ENCODE results near the gene ACE2.

ACE2 gene

DNA sequence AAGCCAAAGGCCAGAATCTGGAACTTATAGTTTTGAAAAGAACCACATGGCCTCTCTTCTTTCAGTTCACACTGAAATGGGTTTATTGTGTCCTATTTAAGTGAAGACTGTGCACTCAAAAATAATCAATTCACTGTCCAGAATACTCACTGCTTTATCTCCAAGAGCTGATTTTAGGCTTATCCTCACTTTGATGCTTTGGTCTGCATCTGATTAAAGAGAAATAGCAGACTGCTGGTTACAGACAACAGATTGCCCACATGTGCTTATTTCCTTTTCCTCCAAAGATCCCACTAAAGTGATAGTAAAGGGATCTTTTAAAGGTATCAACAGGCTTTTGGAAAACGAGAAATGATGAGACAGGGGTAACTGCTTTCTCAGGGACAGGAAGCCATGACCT, 30.6 kb downstream of the ACE2 start:
- no peak for DNase-seq

DNA sequence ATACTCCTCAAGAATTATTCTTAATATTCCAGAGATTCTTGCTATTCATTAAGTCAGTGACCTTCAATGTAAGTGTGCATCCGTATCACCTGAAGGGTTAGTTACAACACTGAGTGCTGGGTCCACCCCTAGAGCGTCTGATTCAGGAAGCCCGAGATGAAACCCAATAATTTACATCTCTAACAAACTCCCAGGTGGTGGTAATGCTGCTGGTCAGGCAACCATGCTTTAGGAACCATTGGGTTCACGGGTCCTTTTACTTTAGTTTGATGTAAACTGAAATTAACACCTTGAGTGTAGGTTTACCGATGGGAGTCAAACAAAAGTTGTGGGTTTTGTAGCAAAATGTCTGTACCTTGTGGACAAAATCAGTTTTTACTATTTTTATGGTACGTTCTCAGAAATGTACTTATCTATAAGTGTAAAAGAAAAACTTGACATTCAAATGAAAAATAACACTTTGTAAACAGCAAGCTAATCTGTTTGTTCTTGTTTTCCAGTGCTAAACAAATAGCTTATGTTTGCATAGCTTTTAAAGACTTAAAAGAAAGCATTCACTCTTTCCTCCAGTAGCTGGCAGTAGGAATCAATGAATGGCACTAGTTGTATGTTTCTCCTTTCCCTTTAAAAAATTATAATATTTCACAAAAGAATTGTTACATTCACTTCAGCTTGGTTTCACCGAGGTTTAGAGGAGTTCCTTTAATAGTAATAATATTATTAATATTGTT, 32.7 kb downstream of the ACE2 start:
- DNase-seq: no peak

DNA sequence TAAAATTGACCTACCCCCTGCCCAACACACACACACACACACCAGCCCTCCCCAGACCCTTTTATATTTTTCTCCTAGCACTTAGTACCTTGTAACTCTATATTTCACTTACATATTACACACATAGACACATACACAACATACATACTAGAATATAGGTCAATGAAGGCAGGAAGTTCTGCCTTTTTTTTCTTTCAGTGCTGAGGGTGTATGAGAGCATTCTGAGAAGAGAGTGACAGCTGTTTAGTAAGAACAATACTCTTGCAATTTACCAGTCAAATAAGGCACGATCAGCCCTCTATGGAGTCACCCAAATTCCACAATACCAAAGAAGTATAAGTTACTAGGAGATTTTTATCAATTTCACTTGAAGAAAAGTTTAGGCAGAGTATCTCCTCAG, 33.5 kb downstream of the ACE2 start:
- DNase-seq: no peak

DNA sequence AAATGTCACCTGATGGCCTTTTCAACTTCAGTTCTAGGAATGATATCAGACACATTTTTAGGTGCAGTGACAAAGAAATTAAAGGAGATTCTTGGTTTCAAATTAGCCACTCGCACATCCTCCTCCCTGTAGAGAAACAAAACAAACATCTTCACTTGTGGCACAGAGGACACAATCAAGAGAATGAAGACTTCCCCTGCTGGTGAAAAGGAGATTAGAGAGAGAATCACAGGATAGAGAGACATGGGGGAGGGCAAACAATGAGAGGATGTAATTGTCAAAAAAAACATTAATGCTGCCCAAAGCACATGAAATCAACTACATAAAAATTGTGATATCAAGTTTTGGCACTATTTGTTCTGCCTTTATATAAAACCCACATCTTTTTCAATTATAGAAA, 34.5 kb downstream of the ACE2 start:
- no peak for DNase-seq

DNA sequence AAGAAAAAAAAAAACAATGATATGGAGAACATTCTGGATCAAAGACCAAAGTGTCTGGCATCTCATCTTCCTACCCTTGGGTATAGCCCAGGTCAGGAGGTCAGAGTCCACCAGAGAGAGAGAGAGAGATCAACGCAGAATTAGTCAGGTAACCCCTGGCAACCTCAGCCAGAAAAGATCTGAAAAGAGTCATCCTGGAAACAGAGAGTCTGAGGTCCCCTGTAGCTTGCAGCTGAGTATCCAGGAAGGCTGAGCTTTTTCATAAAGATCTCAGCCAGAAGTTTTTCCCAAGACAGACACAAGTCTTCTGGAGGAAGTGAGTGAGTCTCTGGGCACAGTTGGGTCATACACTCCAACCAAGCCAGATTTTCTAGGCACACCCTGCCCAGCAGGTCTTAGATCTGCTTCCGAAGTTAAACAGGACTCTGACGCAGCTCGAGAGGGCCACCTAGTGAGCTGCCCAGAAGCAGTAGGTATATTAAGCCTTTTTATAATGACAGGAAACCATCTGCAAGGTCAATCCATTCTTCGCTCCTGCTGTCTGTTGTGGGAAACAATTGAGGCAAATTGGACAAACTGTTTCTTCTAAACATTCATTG, 35.7 kb downstream of the ACE2 start:
- no peak for DNase-seq

DNA sequence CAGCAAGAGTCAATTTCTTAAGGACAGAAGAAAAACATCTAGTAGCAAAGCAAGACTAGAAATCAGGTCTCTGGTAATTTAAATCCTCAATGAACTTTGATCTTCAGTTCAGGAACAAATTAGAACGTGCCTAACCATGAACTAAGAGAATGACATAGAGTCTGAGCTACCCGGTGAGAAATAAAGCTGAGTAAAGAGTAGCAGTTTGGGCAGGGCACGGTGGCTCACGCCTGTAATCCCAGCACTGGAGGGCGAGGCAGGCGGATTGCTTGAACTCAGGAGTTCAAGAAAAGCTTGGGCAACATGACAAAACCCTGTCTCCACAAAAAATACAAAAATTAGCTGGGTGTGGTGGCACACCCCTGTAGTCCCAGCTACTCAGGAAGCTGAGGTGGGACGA, 37.7 kb downstream of the ACE2 start:
- no peak for DNase-seq

DNA sequence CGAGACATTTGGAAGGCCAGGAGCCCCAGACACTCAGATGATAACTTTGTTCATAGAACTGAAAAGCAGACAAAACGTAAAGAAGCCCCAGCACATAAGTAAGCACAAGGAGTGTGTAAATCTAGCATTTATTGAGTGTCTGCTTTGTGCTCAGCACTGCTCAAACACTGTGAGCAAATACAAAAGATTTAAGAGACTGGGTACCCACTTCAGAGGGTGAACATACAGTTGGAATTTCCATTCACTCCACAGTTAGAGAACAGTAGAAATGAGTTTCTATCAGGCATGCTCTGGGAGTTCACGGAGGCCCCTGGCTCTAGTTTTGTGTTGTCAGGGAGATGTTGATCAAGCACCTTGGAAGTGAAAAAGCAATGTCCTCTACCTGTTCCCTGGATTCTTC, 39.8 kb downstream of the ACE2 start:
- DNase-seq: no peak

DNA sequence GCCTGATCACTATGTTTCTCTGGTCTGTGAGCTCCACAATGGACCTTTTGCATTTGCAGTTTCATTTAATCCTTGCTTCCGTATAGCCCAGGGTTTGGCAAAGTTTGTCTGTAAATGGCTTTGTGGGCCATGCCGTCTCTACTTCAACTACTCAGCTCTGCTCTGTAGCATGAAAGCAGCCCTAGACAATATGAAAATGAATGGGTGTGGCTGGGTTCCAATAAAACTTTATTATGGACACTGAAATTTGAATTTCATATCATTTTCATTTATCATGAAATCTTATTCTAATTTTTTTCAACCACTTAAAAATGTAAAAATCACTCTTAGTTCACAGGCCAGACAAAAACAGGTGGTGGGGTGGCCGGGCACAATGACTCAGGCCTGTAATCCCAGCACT, 41.5 kb downstream of the ACE2 start:
- no peak for DNase-seq

DNA sequence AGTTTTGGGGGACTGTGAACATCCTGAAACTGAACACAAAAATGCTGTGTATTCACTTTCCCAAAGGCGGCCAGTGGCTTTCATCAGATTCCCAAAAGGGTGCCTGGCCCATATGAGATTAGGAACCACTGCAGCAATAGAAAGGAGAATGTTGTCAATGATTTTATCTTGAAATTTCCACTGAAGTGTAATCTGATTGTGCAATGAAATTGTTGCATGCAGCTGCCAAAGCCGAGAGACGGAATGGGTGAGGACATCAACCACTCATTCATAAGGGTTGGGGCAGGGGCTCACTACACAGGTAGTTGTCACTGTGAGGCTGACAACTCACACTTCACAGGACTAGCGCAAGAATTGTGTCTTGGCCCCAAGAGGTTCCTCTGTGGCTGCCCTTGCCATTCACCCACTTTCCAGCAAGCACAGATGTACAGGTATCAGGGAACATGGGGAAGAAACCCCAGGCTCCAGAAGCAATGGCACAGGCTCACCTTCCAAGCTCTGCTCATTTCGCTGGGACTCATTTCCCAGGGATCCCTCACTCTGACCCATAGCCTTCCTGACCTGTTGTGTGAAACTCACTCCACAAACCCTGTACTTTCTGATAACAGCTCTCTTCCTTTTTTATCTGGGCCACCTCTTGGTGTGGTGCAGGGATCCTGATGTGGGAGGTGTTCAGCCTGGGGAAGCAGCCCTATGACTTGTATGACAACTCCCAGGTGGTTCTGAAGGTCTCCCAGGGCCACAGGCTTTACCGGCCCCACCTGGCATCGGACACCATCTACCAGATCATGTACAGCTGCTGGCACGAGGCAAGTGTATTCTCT, 51.4 kb downstream of the ACE2 start:
- DNase-seq: no peak

DNA sequence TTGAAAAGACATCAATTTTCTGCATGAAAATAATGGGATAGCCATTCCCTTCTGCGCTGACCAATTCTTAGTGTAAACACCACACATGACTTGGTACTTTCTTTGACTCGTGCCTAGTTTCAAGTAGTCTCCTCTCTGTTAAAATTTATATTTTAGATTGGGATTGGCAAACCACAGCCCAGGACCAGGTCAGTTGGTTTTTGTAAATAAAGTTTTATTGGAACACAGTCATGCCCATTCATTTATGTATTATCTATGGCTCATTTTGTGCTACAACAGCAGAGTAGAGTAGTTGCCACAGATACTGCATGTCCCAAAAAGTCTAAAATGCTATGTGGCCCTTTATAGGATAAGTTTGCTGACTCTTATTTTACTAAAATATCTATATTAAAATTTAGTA, 53.4 kb downstream of the ACE2 start:
- DNase-seq: no peak

DNA sequence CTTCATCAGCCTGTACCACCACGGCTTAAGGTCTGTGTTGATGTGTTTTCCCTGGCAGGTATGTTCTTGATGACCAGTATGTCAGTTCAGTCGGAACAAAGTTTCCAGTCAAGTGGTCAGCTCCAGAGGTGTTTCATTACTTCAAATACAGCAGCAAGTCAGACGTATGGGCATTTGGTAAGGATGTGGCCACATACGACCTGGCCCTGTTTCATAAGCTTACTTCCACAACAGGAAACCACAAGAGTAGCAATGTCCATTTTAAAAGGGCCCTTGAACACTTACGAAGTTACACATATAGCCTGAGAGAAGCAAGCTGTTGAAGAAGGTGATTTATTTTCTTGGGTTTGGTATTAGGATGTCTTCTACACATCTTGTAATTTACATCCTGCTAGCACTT, 54.0 kb downstream of the ACE2 start:
- DNase-seq: no peak

DNA sequence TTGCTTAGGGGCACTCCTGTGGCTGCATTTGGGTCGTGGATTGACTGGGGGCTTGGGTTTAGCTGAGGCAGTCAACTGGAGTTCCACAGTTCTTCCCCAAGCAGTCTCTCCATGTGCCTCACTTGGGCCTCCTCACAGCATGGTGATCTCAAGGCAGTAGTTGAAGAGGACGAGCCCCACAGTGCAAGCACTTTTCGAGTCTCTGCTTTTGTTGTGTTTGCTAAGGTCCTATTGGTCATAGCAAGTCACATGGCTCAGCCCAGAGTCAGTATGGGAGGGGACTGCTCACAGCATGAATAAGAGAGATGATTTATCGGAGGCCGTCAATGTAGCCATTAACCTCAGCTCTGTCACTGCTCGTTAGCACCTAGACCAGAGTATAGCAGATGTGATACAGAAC, 70.4 kb downstream of the ACE2 start:
- no peak for DNase-seq

DNA sequence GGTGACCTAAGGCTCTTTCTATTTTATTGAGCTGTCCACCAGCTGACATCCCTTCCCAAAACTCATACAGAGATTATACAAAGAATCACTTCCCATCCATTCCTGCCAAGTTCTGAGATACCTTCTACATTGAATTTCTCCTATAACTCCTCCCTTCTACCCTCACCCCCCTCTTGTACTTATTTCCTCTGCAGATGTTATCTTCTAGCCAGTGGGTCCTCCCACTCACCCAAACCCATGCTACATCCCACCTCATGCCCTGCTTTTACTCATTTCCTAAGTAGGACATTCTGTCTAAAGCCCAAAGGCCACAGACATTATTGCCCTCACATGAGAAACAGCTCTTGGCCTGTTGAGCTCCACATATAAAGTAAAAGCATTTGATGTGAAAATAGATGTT, 71.6 kb downstream of the ACE2 start:
- no peak for DNase-seq

DNA sequence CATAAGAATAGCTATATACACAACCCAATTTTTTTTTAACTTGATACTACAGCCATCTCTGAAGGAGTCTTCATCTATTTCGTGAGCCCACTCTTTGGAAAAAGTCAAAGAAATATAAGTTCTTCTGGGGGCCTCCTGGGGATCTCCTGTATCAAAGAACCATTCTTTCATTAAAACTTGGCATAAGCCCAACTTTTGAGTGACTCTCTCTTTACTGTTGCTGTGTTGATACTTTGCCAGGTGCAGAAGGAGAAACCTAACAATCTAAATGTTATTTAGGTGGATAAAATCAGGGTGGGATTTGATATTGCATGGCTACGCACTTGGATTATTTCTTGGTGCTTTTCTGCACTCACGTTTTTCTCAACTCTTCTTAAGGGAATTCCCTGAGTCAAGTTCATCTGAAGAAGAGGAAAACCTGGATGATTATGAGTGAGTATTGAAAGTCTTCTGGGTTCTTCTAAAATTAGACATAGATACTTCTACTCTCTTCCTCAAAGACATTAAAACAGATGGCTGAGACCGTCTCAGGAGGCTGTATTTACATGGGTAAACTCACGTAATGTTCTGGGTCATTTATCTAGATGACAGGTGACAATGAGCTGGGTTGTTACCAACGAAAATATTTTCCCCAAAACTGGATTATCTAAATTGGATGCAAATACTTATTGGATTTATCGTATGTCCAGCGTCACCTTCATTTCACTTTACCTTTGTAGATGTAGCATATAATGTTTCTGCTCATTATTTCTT, 74.9 kb downstream of the ACE2 start:
- DNase-seq: no peak

DNA sequence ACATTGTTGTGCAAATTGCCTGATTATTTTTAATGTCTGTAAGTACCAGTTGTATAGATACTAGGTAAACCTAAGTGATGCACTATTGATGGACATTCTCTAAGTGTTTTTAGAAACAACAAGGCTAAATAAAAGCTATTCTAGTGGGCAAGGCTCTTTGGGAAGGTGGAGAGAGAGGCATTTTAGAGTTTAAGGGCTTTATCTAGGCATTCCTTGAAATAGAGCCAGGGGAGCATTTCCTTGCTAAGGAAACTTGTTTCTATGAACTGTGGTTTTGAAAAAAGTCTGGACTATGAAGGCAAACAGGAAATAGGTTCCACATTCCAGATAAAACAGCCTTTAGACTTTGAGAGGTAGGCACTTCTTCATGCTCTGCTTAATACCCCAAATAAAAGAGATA, 76.3 kb downstream of the ACE2 start:
- no peak for DNase-seq

DNA sequence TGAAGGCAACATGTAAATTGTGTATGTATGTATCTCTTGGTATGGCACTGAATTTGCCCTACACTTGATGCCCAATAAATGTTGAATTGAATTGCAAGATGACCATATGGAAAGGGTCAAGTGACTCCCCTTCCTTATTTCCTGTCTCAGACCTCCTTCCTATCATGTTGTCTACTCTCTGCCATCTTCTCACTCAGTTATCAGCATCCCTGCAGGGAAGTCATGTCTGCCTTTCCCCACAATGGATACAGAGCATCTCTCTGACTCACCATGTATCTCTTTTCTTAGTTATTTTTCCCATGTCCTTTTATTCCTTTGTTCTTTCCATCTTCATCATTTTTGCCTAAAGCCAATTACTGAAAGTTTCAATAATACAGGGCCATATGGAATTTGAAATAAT, 77.7 kb downstream of the ACE2 start:
- no peak for DNase-seq

DNA sequence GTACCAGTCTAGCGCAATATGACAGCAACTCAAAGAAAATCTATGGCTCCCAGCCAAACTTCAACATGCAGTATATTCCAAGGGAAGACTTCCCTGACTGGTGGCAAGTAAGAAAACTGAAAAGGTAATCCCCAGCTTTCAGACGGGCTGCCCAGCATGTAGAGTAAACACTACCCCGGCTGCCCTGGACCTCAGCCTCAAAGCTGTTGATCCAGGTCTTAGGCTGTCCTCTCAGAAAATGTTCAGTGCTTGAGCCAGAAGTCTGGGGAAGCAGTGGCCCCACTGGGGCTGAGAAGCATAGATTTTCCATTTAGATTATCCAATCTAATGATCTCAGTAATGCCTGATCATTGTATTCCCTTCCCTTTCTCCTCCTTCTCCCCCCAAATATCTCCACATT, 78.3 kb downstream of the ACE2 start:
- DNase-seq: no peak

DNA sequence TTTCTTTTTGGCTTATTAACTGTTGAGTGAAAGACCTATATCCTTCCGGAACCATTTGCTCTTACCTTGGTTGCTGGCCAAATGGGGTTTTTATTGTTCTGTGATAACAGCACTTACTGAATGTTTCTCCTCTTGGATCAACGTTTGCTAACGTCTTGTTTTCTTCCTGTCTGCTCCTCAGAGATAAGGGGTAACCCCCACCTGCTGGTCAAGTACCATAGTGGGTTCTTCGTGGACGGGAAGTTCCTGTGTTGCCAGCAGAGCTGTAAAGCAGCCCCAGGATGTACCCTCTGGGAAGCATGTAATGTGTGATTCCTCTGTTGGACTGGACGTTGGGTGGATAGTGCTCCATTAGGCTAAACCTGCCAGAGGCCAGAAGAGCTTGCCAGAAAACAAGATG, 84.8 kb downstream of the ACE2 start:
- DNase-seq: no peak

DNA sequence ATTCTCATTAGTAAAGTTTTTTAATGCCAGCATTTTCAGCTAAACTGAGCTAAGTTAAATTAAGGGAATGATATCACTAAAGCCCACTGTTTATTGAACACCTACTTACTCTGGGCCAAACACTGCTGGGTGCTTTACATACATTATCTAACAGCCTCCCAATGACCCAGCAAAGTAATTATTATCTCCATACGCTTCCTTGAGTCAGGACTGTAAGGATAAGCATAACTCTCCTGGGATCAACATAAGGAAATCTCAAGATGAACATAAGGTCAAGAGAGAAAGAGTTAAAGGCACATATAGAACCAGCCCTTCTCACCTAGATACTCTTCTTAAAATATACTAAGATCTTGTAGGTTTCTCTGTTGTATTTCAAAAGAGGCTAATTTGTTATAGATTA, 86.5 kb downstream of the ACE2 start:
- no peak for DNase-seq

DNA sequence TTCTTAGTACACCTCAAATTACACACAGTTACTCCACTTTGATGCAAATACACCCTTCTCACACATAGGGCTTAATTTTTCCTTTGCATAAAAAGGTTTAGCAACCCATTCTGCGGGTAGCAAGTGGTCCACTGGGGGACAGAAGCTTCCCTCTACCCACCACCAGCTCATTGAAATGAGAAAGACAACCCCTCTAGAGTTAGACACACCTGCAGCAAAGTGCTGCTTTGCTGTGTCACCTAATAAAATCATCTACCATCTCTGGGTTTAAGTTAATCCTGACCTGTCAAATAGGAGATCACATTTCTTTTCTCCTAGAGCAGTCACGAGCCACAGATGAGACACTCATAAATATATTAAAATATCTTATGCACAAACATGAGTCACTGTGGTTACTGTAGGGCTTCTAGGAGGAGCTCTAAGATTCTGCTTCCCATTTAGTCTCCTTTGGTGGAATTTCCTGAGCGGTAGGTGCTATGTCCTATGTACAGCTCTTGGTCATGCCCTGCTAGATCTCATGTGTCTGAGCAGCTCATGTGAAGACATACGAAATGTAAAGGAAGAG, 88.3 kb downstream of the ACE2 start:
- DNase-seq: no peak

DNA sequence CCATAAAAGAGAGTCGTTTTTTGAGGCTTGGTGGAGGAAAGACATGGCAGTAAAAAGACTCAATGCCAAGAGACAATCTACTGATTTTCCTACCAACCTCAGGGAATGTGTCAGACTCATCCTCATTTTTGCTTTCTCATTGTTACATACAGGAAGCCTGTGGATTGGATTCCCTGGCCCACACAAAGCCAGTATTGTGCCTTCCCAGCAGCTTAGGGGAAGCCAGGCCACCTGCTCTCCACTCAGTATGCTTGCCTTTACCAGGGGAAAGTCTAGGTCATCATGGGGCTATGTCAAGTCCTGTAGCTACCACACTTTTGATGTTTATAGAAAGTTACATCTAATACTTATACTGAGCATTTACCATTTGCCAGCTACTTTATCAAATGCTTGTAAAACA, 89.2 kb downstream of the ACE2 start:
- DNase-seq: no peak

Data from CD4-positive, alpha-beta T cell treated with Interleukin-15 for 1 hour (primary cell).